ENCODE data around the gene AMACR.

GRCh38 chr5:34045023-34045422 is 37.2 kb upstream of the AMACR start:
- TF ChIP-seq CTCF (IDR thresholded peaks at IDR 0.05) (no peak), POLR2AphosphoS5 (IDR thresholded peaks at IDR 0.05; ENCODE audit: low read depth, low read length) (no peak)

Data from Panc1 (cell line).